DND-41 (cell line): ENCODE measurements around the gene ZAP70.

Experiments used
- ATAC-seq: fragments of 200-7000 bp; cut with Tn5 transposase; 3 replicates; pipeline ENCODE4 v1.9.1; 2021; ENCODE audit warnings: low read depth; ENCODE audit not compliant: insufficient read depth
- DNase-seq: peaks from one replicate; pipeline ENCODE4 v3.0.0-alpha.2; 2020
- H2AFZ ChIP-seq: 2 replicates; pipeline ENCODE4 v1.6.0; 2012; ENCODE audit warnings: low read depth, low read length
- H3K27ac ChIP-seq: 2 replicates; pipeline ENCODE4 v1.5.1; 2012; ENCODE audit warnings: low read length, inconsistent platforms
- H3K27me3 ChIP-seq: fragments of 200-600 bp; sonication (generic); 2 replicates; pipeline ENCODE4 v1.6.0; 2012; ENCODE audit warnings: low read length, mild to moderate bottlenecking, inconsistent platforms; ENCODE audit not compliant: insufficient read depth, poor library complexity
- H3K36me3 ChIP-seq: 2 replicates; pipeline ENCODE4 v1.5.1; 2012; ENCODE audit warnings: low read length, inconsistent platforms; ENCODE audit not compliant: insufficient read depth
- H3K4me1 ChIP-seq: 2 replicates; pipeline ENCODE4 v1.5.1; 2012; ENCODE audit warnings: mild to moderate bottlenecking, low read length; ENCODE audit not compliant: insufficient read depth
- H3K4me2 ChIP-seq: 2 replicates; pipeline ENCODE4 v1.6.0; 2012; ENCODE audit warnings: mild to moderate bottlenecking, moderate library complexity, low read length, inconsistent platforms; ENCODE audit not compliant: insufficient read depth
- H3K4me3 ChIP-seq, 2 experiments: fragments of 200-600 bp in 1 of 2; shearing (Covaris generic) in 1 of 2; 2 replicates each; pipeline ENCODE4 v1.5.1; 2012 to 2016; ENCODE audit warnings: inconsistent platforms in 2 of 2, low read length in 2 of 2, mild to moderate bottlenecking in 2 of 2, low read depth in 1 of 2, moderate library complexity in 1 of 2
- H3K79me2 ChIP-seq: 2 replicates; pipeline ENCODE4 v1.6.0; 2012; ENCODE audit warnings: low read length, inconsistent platforms; ENCODE audit not compliant: insufficient read depth
- H3K9ac ChIP-seq: 2 replicates; pipeline ENCODE4 v1.6.0; 2012; ENCODE audit warnings: low read depth, mild to moderate bottlenecking, inconsistent platforms, low read length, moderate library complexity
- H3K9me3 ChIP-seq: 2 replicates; pipeline ENCODE4 v1.5.1; 2012; ENCODE audit warnings: low read length, moderate library complexity, mild to moderate bottlenecking, inconsistent platforms; ENCODE audit not compliant: insufficient read depth, severe bottlenecking
- H4K20me1 ChIP-seq: 2 replicates; pipeline ENCODE4 v1.6.0; 2012; ENCODE audit warnings: low read length; ENCODE audit not compliant: insufficient read depth
- EZH2 ChIP-seq: IDR thresholded peaks from 3 replicates; pipeline ENCODE4 v1.6.1; 2012; ENCODE audit warnings: borderline replicate concordance, low read depth, mild to moderate bottlenecking, moderate library complexity, low read length, inconsistent platforms; ENCODE audit not compliant: severe bottlenecking
- TF ChIP-seq, protein P1 (sequence below): IDR thresholded peaks from 2 replicates; pipeline ENCODE4 v1.5.1; 2012; ENCODE audit warnings: borderline replicate concordance, low read length, moderate library complexity, mild to moderate bottlenecking; ENCODE audit not compliant: poor library complexity, severe bottlenecking; ENCODE audit errors: extremely low read depth

The ZAP70 gene

DNA sequence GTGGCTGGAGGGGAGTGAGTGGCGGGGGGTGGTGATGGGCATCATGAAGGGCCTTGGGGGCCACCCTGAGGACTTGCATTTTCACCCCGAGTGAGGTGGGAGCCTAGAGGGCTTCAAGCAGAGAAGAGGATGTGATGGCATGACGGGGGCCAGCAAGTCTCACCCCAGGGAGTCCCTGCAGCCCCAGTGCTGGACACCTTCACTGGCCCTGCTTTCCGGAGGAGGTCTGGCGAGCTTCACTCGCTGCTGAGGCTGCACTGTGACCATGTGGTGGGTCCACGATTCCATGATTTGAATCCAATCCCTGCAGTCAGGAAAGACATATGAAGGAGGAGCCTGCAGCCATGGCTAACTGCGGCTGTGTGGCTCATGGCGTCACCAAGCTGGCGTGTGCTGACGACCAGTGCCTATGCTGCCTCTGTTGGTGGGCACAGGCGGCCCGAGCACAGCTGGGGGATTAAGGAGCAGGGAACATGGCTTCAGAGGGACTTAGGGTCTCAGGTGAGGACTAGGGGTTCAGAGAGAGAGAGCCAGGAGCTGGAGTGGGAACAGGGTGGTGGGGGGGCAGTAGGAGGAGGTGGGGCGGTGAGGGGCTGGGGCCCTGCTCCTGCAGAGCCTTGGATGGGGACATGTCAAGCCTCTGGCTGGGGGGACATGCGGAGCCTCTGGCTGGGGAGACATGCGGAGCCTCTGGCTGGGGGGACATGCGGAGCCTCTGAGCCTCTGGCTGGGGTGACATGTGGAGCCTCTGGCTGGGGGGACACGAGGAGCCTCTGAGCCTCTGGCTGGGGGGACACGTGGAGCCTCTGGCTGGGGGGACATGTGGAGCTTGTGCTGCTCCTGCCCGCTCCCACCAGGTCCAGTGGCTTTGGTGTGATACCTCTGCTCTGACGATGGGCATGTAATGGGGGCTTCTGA is 3.6 kb downstream of the ZAP70 start:
- DNase-seq (no peak), ATAC-seq (no peak)
- Histone ChIP-seq H3K79me2 (peaks cover 95% of the 10 kb centered on the region), H3K4me1 (peaks cover 73% of the 10 kb centered on the region), H4K20me1 (peaks cover 20% of the 10 kb centered on the region), H3K27ac (peak overlapping the region; percentile 98), H3K27me3 (no peaks in the 10 kb centered on the region), H3K4me2 (peak overlapping the region; percentile 84), H3K9ac (peak overlapping the region; percentile 98), H3K36me3 (peaks cover 64% of the 10 kb centered on the region), H3K4me3 (peak overlapping the region in 1 of 2 experiments; percentile 87; a peak in 2 of 4 replicates), H3K9me3 (no peaks in the 10 kb centered on the region), H2AFZ (no peak overlapping the region)
- TF ChIP-seq, protein P1, sequence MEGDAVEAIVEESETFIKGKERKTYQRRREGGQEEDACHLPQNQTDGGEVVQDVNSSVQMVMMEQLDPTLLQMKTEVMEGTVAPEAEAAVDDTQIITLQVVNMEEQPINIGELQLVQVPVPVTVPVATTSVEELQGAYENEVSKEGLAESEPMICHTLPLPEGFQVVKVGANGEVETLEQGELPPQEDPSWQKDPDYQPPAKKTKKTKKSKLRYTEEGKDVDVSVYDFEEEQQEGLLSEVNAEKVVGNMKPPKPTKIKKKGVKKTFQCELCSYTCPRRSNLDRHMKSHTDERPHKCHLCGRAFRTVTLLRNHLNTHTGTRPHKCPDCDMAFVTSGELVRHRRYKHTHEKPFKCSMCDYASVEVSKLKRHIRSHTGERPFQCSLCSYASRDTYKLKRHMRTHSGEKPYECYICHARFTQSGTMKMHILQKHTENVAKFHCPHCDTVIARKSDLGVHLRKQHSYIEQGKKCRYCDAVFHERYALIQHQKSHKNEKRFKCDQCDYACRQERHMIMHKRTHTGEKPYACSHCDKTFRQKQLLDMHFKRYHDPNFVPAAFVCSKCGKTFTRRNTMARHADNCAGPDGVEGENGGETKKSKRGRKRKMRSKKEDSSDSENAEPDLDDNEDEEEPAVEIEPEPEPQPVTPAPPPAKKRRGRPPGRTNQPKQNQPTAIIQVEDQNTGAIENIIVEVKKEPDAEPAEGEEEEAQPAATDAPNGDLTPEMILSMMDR, result no peak
- no peak for TF ChIP-seq EZH2

DNA sequence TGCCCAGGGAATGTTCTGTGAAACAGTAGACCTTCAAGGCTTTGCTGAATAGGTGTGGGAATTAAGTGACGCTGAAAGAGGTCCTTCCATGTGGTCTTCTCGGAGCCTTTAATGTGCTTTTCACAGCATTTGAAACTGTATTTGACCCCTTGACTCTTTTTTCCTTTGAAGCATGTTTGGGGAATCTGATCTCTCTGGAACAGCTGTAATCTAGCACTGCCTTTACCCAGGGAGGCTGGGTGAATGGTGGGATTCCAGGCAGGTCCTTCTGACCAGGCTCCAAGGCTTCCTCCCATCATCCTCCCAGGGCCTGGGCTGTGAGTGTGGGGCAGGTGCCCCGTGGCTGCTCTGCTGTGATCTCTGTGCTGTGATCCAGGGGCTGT is 4.2 kb downstream of the ZAP70 start:
- Histone ChIP-seq H3K4me1 (peaks cover 67% of the 10 kb centered on the region), H3K79me2 (peaks cover 98% of the 10 kb centered on the region), H3K4me3 (peak overlapping the region in 1 of 2 experiments; percentile 48; a peak in 2 of 4 replicates), H3K4me2 (peak overlapping the region; percentile 84), H3K36me3 (peaks cover 71% of the 10 kb centered on the region), H2AFZ (no peak overlapping the region), H3K27me3 (no peaks in the 10 kb centered on the region), H3K9ac (peak overlapping the region; percentile 98), H3K27ac (peak overlapping the region; percentile 98), H4K20me1 (peaks cover 21% of the 10 kb centered on the region), H3K9me3 (no peaks in the 10 kb centered on the region)
- ATAC-seq, result no peak
- no peak for TF ChIP-seq EZH2
- TF ChIP-seq, protein P1, result no peak
- DNase-seq, result no peak

DNA sequence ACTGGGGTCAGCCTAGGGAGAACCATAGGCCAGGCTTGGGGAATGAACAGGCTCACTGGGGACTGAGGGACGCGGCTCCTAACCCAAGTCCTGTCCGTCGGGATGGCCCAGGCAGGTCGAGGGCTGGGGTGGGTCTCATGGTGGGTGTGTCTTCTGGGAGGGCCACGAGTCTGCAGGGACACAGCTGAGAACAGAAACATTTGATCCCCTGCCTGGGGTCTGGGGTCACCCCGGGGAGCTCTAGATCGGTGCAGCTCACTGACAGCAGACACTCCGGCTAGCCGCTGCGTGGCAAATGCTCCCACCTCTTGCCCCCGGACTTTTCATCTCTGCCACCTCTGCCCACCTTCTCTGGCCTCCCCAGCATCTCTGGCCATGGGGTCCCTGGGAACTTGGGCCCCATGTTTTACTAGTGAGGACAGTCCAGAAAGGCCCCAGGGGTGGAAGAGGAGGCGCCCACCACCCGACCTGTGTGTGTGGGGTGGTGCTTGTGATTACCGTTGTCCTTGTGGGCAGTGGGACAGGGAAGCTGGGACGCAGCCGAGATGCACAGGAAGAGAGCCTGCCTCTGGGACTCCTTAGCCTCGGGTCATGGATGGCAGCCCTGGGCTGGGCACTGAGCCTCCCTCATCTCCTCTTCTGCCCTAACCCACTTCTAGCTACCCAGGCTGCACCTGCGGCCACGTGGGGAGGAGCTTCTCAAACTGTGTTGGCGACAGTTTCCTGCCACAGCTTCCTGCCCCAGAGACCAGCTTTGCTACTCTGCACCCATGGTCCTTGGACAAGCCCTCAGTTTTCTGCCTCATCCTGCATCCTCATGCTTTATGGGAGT is 4.9 kb downstream of the ZAP70 start:
- Histone ChIP-seq H3K9ac (peak overlapping the region; percentile 98), H3K4me1 (peaks cover 60% of the 10 kb centered on the region), H3K9me3 (no peaks in the 10 kb centered on the region), H3K27me3 (no peaks in the 10 kb centered on the region), H3K4me3 (peak overlapping the region in 1 of 2 experiments; percentile 48; a peak in 2 of 4 replicates), H3K79me2 (peaks cover 98% of the 10 kb centered on the region), H3K4me2 (peak overlapping the region; percentile 84), H3K36me3 (peaks cover 77% of the 10 kb centered on the region), H2AFZ (no peak overlapping the region), H4K20me1 (peaks cover 27% of the 10 kb centered on the region), H3K27ac (peak overlapping the region; percentile 98)
- TF ChIP-seq EZH2, result no peak
- TF ChIP-seq, protein P1, result no peak
- ATAC-seq, result peak; percentile 88
- DNase-seq, result peak; percentile 93
